K562 (cell line): ENCODE results near the gene PALMD. TPM values are rescaled to one million over a fixed set of nuclear protein-coding genes. Genes with fewer than 3 reads are reported as not detected.

Experiments
- HIVEP1 ChIP-seq: fragments of 250-450 bp; sonication (Bioruptor Pico); IDR thresholded peaks from 2 replicates; pipeline ENCODE4 v1.4.0; 2020; ENCODE audit warnings: mild to moderate bottlenecking
- NFE2 ChIP-seq: IDR thresholded peaks from 2 replicates; pipeline ENCODE4 v1.6.1; 2014; ENCODE audit warnings: antibody characterized with exemption, low read depth
- ZNF551 ChIP-seq: fragments of 250-450 bp; sonication (Bioruptor Pico); IDR thresholded peaks from 2 replicates; pipeline ENCODE4 v1.5.0; 2021; ENCODE audit warnings: mild to moderate bottlenecking, moderate library complexity
- polyA plus RNA-seq, 8 experiments: library from polyadenylated mRNA; depleted of rRNA in 4 of 8; stranded (reverse) in 5 of 8; unstranded in 3 of 8; fragments of >200 nt; fragmentation: Nextera tagmentation in 2 of 8; fragmentation: Illumina TruSeq in 1 of 8; extraction: Ambion mirVana in 2 of 8; extraction: Trizol in 1 of 8; gene quantifications; 2 replicates each; pipeline versions ENCODE4 v1.2.1 to v1.2.3, GENCODE V29; 2011 to 2014; ENCODE audit warnings: inconsistent platforms in 1 of 8, missing spikeins in 1 of 8
- total RNA-seq, 7 experiments: library from RNA; depleted of rRNA in 6 of 7; stranded (reverse); fragments of >200 nt in 6 of 7; fragmentation: Illumina TruSeq in 2 of 7; extraction: Trizol in 2 of 7; gene quantifications; 2 replicates each; pipeline versions ENCODE4 v1.2.1 to v1.2.3, GENCODE V29; 2011 to 2021; ENCODE audit warnings: low replicate concordance in 1 of 7
- TF ChIP-seq, protein P1 (sequence below): fragments of 450-650 bp; formaldehyde crosslinking; IDR thresholded peaks from 2 replicates; pipeline ENCODE4 v1.4.0; 2020; ENCODE audit warnings: mild to moderate bottlenecking
- TF ChIP-seq, protein P2 (sequence below): fragments of 450-650 bp; IDR thresholded peaks from 2 replicates; pipeline ENCODE4 v1.6.1; 2017; ENCODE audit warnings: antibody characterized with exemption
- TF ChIP-seq, protein P3 (sequence below): sonication (generic); formaldehyde crosslinking; IDR thresholded peaks from 2 replicates; pipeline ENCODE4 v1.8.0; 2022; ENCODE audit warnings: mild to moderate bottlenecking, missing genetic modification reagents
- TF ChIP-seq, protein P4 (sequence below), 2 experiments: fragments of 450-650 bp in 1 of 2; IDR thresholded peaks; 2 replicates each; pipeline ENCODE4 v1.6.1; 2011 to 2017; ENCODE audit warnings: low read depth in 2 of 2, antibody characterized with exemption in 1 of 2, borderline replicate concordance in 1 of 2, low read length in 1 of 2, mild to moderate bottlenecking in 1 of 2, mixed read lengths in 1 of 2; ENCODE audit not compliant: control insufficient read depth in 1 of 2
- TF ChIP-seq, protein P5 (sequence below): fragments of 450-650 bp; IDR thresholded peaks from 2 replicates; pipeline ENCODE4 v1.6.1; 2016

PALMD gene
- total and polyA plus RNA-seq, 9 of the 15 experiments (the other 6 are each of a cell fraction or from before 2014, with no cell fraction given), result 2.7 to 13.5 (median 5.4) TPM

DNA sequence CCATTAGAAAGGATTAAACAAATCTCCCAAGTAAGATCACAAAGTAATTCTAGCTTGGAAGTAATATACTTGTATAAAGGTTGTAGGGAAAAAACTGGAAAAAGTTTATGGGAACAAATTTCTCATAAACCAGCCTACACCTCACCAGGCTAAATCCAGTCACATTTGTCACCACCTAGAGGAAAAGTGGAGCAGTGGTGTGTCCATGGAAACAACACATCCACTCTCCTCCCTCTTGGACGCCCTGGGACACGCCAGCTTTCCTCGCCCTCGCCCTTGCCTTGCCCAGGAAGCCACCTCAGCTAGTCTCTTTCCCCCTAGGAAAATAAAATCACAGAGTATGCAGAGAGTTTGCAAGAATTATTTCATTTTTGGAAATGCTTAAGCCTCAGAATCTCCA, 2.2 kb downstream of the PALMD start (continued):
- TF ChIP-seq, protein P1, sequence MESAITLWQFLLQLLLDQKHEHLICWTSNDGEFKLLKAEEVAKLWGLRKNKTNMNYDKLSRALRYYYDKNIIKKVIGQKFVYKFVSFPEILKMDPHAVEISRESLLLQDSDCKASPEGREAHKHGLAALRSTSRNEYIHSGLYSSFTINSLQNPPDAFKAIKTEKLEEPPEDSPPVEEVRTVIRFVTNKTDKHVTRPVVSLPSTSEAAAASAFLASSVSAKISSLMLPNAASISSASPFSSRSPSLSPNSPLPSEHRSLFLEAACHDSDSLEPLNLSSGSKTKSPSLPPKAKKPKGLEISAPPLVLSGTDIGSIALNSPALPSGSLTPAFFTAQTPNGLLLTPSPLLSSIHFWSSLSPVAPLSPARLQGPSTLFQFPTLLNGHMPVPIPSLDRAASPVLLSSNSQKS (CRISPR knock-in tag), result no peak
- TF ChIP-seq, protein P2, sequence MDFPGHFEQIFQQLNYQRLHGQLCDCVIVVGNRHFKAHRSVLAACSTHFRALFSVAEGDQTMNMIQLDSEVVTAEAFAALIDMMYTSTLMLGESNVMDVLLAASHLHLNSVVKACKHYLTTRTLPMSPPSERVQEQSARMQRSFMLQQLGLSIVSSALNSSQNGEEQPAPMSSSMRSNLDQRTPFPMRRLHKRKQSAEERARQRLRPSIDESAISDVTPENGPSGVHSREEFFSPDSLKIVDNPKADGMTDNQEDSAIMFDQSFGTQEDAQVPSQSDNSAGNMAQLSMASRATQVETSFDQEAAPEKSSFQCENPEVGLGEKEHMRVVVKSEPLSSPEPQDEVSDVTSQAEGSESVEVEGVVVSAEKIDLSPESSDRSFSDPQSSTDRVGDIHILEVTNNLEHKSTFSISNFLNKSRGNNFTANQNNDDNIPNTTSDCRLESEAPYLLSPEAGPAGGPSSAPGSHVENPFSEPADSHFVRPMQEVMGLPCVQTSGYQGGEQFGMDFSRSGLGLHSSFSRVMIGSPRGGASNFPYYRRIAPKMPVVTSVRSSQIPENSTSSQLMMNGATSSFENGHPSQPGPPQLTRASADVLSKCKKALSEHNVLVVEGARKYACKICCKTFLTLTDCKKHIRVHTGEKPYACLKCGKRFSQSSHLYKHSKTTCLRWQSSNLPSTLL, result no peak
- TF ChIP-seq HIVEP1 (CRISPR knock-in tag) (no peak), ZNF551 (CRISPR knock-in tag) (no peak), NFE2 (no peak)
- TF ChIP-seq, protein P3, sequence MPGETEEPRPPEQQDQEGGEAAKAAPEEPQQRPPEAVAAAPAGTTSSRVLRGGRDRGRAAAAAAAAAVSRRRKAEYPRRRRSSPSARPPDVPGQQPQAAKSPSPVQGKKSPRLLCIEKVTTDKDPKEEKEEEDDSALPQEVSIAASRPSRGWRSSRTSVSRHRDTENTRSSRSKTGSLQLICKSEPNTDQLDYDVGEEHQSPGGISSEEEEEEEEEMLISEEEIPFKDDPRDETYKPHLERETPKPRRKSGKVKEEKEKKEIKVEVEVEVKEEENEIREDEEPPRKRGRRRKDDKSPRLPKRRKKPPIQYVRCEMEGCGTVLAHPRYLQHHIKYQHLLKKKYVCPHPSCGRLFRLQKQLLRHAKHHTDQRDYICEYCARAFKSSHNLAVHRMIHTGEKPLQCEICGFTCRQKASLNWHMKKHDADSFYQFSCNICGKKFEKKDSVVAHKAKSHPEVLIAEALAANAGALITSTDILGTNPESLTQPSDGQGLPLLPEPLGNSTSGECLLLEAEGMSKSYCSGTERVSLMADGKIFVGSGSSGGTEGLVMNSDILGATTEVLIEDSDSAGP, result no peak
- TF ChIP-seq, protein P4, sequence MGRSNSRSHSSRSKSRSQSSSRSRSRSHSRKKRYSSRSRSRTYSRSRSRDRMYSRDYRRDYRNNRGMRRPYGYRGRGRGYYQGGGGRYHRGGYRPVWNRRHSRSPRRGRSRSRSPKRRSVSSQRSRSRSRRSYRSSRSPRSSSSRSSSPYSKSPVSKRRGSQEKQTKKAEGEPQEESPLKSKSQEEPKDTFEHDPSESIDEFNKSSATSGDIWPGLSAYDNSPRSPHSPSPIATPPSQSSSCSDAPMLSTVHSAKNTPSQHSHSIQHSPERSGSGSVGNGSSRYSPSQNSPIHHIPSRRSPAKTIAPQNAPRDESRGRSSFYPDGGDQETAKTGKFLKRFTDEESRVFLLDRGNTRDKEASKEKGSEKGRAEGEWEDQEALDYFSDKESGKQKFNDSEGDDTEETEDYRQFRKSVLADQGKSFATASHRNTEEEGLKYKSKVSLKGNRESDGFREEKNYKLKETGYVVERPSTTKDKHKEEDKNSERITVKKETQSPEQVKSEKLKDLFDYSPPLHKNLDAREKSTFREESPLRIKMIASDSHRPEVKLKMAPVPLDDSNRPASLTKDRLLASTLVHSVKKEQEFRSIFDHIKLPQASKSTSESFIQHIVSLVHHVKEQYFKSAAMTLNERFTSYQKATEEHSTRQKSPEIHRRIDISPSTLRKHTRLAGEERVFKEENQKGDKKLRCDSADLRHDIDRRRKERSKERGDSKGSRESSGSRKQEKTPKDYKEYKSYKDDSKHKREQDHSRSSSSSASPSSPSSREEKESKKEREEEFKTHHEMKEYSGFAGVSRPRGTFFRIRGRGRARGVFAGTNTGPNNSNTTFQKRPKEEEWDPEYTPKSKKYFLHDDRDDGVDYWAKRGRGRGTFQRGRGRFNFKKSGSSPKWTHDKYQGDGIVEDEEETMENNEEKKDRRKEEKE (IDR thresholded peaks at IDR 0.05; ENCODE audit: borderline replicate concordance in 1 of 2, control insufficient read depth in 1 of 2, low read depth in 2 of 2, low read length in 1 of 2), result no peak
- TF ChIP-seq, protein P5, sequence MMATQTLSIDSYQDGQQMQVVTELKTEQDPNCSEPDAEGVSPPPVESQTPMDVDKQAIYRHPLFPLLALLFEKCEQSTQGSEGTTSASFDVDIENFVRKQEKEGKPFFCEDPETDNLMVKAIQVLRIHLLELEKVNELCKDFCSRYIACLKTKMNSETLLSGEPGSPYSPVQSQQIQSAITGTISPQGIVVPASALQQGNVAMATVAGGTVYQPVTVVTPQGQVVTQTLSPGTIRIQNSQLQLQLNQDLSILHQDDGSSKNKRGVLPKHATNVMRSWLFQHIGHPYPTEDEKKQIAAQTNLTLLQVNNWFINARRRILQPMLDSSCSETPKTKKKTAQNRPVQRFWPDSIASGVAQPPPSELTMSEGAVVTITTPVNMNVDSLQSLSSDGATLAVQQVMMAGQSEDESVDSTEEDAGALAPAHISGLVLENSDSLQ, result no peak
